DOHH2 (cell line): ENCODE results near the gene LHX6.

Source experiments
- H3F3A ChIP-seq: fragments of 200-600 bp; sonication (generic), shearing (Covaris generic); 2 replicates; pipeline ENCODE4 v1.6.0; 2016; ENCODE audit warnings: antibody characterized with exemption, mild to moderate bottlenecking; ENCODE audit not compliant: control insufficient read depth, insufficient read depth
- H3K27ac ChIP-seq: fragments of 200-600 bp; sonication (generic); 2 replicates; pipeline ENCODE4 v1.5.1; 2014; ENCODE audit warnings: low read depth, mild to moderate bottlenecking, low read length, moderate library complexity
- H3K27me3 ChIP-seq: fragments of 200-600 bp; sonication (generic); 2 replicates; pipeline ENCODE4 v1.6.1; 2014; ENCODE audit warnings: mild to moderate bottlenecking, low read length, mixed read lengths; ENCODE audit not compliant: control insufficient read depth
- H3K36me3 ChIP-seq: fragments of 200-600 bp; sonication (generic); 2 replicates; pipeline ENCODE4 v1.6.1; 2014; ENCODE audit warnings: mild to moderate bottlenecking, low read length, moderate library complexity, mixed read lengths; ENCODE audit not compliant: control insufficient read depth
- H3K4me1 ChIP-seq: fragments of 200-600 bp; sonication (generic); 2 replicates; pipeline ENCODE4 v1.6.1; 2014; ENCODE audit warnings: mild to moderate bottlenecking, low read length, mixed read lengths; ENCODE audit not compliant: control insufficient read depth
- H3K4me2 ChIP-seq: fragments of 200-600 bp; sonication (generic); 2 replicates; pipeline ENCODE4 v1.6.0; 2014; ENCODE audit warnings: mild to moderate bottlenecking, low read length, moderate library complexity
- H3K4me3 ChIP-seq: fragments of 200-600 bp; sonication (generic); 2 replicates; pipeline ENCODE4 v1.5.1; 2014; ENCODE audit warnings: mild to moderate bottlenecking, low read length, mixed read lengths
- H3K79me2 ChIP-seq: fragments of 200-600 bp; sonication (generic); 2 replicates; pipeline ENCODE4 v1.6.1; 2014; ENCODE audit warnings: mild to moderate bottlenecking, low read length, mixed read lengths; ENCODE audit not compliant: control insufficient read depth
- H3K9me2 ChIP-seq: fragments of 200-600 bp; sonication (generic); replicated peaks from 2 replicates; pipeline ENCODE4 v1.6.1; 2014; ENCODE audit warnings: mild to moderate bottlenecking, low read length, mixed read lengths; ENCODE audit not compliant: control insufficient read depth
- H3K9me3 ChIP-seq: fragments of 200-600 bp; sonication (generic); 2 replicates; pipeline ENCODE4 v1.6.1; 2014; ENCODE audit warnings: antibody characterized with exemption, low read length, mixed read lengths; ENCODE audit not compliant: control insufficient read depth, insufficient read depth
- H4K20me1 ChIP-seq: fragments of 200-600 bp; sonication (generic); 2 replicates; pipeline ENCODE4 v1.6.0; 2014; ENCODE audit warnings: low read depth, mild to moderate bottlenecking, antibody characterized with exemption, low read length, moderate library complexity; ENCODE audit not compliant: control insufficient read depth, insufficient read depth
- EZH2phosphoT487 ChIP-seq: fragments of 200-600 bp; sonication (generic); IDR thresholded peaks from 2 replicates; pipeline ENCODE4 v1.6.1; 2017; ENCODE audit warnings: borderline replicate concordance, mild to moderate bottlenecking, antibody characterized with exemption, low read length, moderate library complexity, mixed read lengths
- TF ChIP-seq, protein P1 (sequence below): fragments of 200-600 bp; sonication (generic); IDR thresholded peaks from one replicate; pipeline ENCODE4 v1.5.1; 2014; ENCODE audit warnings: antibody characterized with exemption, mild to moderate bottlenecking, low read depth, low read length; ENCODE audit not compliant: poor library complexity, severe bottlenecking

LHX6 gene

GRCh38 chr9:122159925-122160246 lies 68.9 kb downstream of the LHX6 start:
- Histone ChIP-seq H3K79me2 (peaks cover 43% of the 10 kb centered on the region), H3K27me3 (peaks cover 13% of the 10 kb centered on the region; the same call in 1 of the 2 replicates), H3K9me2 (no peaks in the 10 kb centered on the region), H3K4me3 (peak overlapping the region; percentile 99), H3K4me1 (peaks cover 12% of the 10 kb centered on the region), H3K9me3 (peaks cover 4% of the 10 kb centered on the region; the same call in 1 of the 2 replicates), H3K36me3 (peaks cover 11% of the 10 kb centered on the region), H3K27ac (no peak overlapping the region), H3F3A (no peaks in the 10 kb centered on the region), H3K4me2 (peak overlapping the region; percentile 82), H4K20me1 (no peaks in the 10 kb centered on the region; the same call in 1 of the 2 replicates)
- TF ChIP-seq, protein P1, sequence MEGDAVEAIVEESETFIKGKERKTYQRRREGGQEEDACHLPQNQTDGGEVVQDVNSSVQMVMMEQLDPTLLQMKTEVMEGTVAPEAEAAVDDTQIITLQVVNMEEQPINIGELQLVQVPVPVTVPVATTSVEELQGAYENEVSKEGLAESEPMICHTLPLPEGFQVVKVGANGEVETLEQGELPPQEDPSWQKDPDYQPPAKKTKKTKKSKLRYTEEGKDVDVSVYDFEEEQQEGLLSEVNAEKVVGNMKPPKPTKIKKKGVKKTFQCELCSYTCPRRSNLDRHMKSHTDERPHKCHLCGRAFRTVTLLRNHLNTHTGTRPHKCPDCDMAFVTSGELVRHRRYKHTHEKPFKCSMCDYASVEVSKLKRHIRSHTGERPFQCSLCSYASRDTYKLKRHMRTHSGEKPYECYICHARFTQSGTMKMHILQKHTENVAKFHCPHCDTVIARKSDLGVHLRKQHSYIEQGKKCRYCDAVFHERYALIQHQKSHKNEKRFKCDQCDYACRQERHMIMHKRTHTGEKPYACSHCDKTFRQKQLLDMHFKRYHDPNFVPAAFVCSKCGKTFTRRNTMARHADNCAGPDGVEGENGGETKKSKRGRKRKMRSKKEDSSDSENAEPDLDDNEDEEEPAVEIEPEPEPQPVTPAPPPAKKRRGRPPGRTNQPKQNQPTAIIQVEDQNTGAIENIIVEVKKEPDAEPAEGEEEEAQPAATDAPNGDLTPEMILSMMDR, result no peak
- TF ChIP-seq EZH2phosphoT487, result no peak

DNA sequence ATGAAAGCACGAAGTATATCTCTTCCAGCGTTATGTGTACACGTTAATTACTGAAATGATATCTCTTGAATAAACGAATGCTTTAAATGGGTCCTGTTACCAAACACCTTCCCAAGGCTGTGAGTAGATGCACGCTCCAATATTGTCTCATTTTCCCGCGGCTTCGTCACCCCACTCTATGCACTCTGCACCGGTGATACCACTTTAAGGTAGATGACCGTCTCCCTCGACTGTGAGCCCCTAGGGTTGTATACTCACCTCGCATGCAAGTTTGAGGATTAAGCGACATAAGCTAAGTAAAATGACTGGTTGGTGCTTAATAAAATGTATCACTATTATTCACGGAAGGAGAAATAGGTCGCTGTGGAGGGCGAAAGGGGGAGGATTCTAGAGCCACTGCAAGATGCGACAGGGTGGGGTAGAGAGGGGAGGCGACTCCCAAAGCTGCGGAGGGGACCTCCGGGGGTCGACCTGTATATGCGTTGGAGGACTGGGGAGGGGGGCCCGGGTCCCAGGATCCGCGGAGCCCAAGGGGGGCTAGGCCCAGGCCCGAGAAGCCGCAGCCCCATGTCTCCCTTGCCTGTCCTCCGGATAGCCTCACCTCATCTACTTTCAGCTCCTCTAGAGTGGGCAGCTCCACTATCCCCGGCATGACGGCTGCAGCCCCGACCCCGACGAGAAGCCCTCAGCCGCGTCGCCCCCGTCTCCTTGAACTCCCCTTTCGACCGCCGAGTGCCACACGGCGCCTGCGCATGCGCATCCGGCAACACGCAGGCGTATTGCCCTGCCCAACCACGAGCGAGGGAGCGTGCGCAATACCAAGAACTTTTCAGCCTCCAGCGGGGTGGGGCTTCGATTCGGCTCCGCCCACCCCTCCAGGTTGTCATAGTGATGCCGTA lies 69.5 kb downstream of the LHX6 start, which contains the start of the genes MORN5 and NDUFA8:
MORN5 (plus strand) TSS at position 883 of the 899 bp plus-strand sequence. CDS start 65 bp downstream, outside the sequence.
NDUFA8 (minus strand) TSS at position 754 of the 899 bp plus-strand sequence; CDS start at position 652, 102 bp downstream.
- Histone ChIP-seq H3K4me1 (peaks cover 13% of the 10 kb centered on the region), H3K9me2 (no peaks in the 10 kb centered on the region), H3K4me2 (peak within 1 kb of the TSS; percentile 82), H4K20me1 (peaks cover 4% of the 10 kb centered on the region; the same call in 1 of the 2 replicates), H3K4me3 (peak within 1 kb of the TSS; percentile 99), H3K79me2 (peaks cover 48% of the 10 kb centered on the region), H3K27me3 (peaks cover 6% of the 10 kb centered on the region; the same call in 1 of the 2 replicates), H3F3A (no peaks in the 10 kb centered on the region), H3K27ac (peak within 1 kb of the TSS; percentile 47), H3K36me3 (peaks cover 11% of the 10 kb centered on the region), H3K9me3 (peaks cover 4% of the 10 kb centered on the region; the same call in 1 of the 2 replicates)
- no peak for TF ChIP-seq EZH2phosphoT487
- TF ChIP-seq, protein P1, result no peak

- Histone ChIP-seq H4K20me1 (peaks cover 8% of the 10 kb centered on the region; the same call in 1 of the 2 replicates), H3K4me2 (peak overlapping the region; percentile 58), H3F3A (no peaks in the 10 kb centered on the region), H3K9me2 (no peaks in the 10 kb centered on the region), H3K27ac (no peak overlapping the region), H3K4me1 (peaks cover 21% of the 10 kb centered on the region), H3K9me3 (peaks cover 4% of the 10 kb centered on the region; the same call in 1 of the 2 replicates), H3K79me2 (peaks cover 59% of the 10 kb centered on the region), H3K4me3 (0 out of 2 replicates have a peak overlapping the region, but pooled peaks have one; percentile 20), H3K36me3 (peaks cover 11% of the 10 kb centered on the region), H3K27me3 (0 out of 2 replicates have a peak, but pooled peaks cover 6% of the 10 kb centered on the region)
- TF ChIP-seq, protein P1, result peak; percentile 77
- no peak for TF ChIP-seq EZH2phosphoT487
These were observed 70.6 kb downstream of the LHX6 start for GRCh38 chr9:122158202-122158601.
